Right hindlimb (tissue), 1 donor: ENCODE measurements around the gene CENPP.

Experiments
- DNase-seq: peaks from one replicate; pipeline ENCODE4 v3.0.0-alpha.2; 2018

Gene CENPP

GRCh38 chr9:92315456-92315855 lies 10.3 kb upstream of the CENPP start:
- DNase-seq = no peak

DNA sequence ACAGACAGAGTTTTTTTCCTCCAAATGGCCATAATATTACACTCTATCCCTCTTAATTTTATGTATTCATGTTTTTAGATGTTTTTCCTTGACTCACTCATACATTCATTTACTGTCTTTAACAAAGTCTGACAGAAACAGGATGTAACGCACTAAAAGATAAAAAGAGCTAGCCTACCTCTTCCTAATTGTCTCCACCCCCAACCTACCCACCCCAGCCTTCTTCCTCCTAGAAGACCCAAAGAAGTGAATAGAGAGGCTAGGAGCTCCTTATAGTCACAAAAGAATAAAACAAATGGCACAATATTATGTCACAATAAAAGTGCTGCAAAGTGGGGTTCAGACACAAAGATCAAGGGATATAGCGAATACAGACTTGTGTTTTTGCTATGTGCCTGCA lies 1.3 kb upstream of the CENPP start:
- DNase-seq = no peak

- no peak for DNase-seq
Measured at GRCh38 chr9:92324889-92325268, 874 bp upstream of the CENPP start.

DNA sequence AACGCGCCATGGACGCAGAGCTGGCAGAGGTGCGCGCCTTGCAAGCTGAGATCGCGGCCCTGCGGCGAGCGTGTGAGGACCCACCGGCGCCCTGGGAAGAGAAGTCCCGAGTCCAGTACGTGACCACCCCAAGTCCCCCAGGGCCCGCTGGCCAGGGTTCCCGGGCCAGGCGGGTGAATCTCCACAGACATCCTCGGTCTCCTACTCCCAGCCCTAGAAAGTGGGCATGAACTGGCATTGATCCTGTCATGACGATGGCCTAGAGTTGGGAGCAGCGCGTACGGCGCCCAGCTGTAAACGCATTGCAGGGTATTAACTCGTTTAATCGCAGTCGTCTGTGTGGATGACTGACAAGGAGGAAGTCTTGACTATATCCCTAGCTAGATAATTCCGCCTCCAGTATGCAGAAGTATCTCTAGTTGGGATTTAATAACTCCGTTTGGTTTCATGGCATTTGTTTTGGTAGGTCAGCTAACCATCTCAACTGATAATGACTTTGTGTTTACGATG lies 293 bp downstream of the CENPP start:
- DNase-seq = no peak

GRCh38 chr9:92327283-92327850 lies 1.6 kb downstream of the CENPP start:
- DNase-seq = no peak

- DNase-seq = no peak
Measured at GRCh38 chr9:92328225-92328624, 2.5 kb downstream of the CENPP start.

GRCh38 chr9:92332577-92333281 lies 7.0 kb downstream of the CENPP start:
- DNase-seq = no peak

- DNase-seq = no peak
Measured at GRCh38 chr9:92333282-92333634, 7.5 kb downstream of the CENPP start.

DNA sequence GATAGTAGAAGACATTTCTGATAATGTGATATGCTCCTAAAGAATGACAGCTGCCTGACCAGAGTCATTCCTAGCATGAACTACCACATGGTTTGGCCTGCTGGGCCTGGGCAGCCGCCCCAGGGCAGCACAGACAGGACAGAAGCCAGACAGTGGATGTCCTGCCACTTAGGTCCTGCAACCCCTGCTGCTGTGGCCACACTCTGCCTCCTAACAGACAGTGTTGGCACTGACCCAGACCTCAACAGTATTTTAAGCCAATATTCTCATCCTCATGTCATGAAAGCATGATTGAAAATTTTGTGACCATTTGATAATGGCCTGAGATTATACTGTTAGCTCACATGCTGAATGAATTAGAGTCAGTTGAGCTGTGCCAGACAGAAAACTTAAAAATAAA lies 15.8 kb downstream of the CENPP start:
- no peak for DNase-seq

GRCh38 chr9:92342825-92343488 lies 17.2 kb downstream of the CENPP start:
- DNase-seq = no peak

DNA sequence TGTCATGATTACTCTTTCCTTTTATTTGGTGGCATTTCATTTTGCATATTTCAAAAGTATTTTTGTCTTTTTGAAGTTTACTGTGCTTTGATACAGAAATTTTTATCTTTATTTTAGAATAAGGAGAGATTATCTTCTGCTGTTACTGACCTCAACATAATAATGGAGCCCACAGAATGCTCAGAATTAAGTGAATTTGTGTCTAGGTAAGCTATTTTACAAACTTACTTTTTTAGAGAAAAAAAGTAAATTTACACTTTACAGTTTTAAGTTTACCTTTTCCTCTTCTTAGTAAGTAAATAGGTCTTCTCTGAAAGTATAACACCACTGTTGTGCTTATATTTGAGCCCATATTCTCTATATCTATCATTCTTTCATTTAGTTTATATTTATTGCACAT lies 19.8 kb downstream of the CENPP start:
- DNase-seq = no peak

DNA sequence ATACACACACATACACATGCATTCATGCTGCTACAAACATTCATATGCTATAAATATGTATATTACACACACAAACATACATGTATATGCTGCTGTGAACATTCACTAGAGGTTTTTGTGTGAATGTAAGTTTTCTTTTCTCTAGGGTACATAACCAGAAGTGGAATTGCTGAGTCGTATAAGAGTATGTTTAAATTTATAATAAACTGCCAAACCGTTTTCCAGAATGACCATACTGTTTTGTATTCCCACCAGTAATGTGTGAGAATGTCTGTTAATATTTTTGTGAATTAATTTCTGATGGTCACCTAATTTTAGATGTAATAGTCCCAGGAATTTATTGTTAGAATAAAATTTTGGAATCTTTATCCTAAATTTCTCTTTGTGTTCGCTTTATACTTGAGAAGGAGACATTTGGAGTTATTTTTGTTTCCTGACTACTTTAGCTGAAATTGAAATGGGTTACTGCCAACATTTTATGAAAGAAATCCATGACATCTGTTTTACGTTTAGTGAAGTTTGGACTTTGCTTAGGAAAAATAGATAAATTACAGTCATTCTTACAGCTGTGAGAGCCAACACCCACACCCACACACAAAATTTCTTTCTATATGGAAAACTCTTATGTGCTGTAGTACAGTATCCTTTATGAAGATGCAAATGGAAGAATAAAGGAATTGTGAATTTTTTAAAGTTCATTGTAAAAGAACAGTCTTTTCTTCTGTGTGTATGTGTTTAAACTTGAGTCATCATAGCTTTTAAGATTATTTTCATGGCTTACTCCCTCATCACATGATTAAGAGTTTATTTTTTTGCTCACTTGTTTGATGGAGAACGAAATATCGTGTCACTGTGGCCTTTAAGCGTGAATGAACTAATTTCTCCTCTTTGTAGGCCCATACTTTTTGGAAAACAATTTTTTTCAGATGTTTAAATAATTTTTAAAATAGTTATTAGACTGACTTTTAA lies 24.3 kb downstream of the CENPP start:
- peak; percentile 48 for DNase-seq

GRCh38 chr9:92350740-92351133 lies 25.0 kb downstream of the CENPP start:
- no peak for DNase-seq

- no peak for DNase-seq
Measured at GRCh38 chr9:92353051-92353450, 27.3 kb downstream of the CENPP start.

DNA sequence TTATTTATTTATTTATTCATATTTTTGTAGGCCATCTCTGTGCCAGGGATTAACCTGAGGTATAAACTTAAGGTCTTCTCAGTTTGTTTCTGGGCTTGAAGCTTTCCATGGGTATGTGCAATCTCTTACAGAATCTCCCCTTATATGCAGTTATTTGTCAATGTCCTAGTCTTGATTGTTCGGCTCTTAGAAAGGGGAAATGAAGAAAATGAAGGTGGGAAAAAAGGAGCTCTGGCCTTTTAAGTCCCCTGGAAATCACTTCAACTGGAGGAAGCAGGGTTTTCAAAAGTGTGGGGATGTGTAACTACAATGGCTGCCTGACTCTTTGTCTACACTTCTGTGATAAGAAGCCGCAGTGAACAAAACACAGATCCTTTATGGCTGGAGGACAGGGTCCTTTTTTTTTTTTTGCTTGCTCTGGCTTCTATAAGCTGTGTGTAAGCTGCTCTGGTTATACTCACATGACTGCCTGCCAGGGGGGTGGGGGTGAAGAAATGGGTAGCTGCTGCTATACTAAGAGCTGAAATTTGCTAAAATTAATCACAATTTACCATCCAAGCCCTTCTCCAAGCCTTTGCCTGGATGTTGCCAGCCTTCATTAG lies 33.7 kb downstream of the CENPP start:
- DNase-seq = peak; percentile 73

DNA sequence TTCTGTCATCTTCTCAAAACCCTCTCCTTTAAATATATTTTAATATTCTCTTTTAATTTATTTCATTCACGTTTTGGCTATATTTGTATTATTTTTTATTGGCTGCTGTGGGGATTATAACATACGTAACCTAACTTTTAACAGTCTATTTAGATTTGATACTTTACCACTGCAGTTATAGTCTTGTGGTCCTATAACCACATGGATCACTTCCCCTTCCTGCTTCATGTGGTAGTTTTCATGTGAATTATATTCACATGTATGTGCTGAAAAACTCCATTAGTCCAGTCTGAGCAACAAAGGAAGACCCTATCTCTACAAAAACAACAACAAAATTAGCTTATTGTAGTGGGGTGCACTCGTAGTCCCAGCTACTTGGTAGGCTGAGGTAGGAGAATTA lies 34.3 kb downstream of the CENPP start:
- no peak for DNase-seq

DNA sequence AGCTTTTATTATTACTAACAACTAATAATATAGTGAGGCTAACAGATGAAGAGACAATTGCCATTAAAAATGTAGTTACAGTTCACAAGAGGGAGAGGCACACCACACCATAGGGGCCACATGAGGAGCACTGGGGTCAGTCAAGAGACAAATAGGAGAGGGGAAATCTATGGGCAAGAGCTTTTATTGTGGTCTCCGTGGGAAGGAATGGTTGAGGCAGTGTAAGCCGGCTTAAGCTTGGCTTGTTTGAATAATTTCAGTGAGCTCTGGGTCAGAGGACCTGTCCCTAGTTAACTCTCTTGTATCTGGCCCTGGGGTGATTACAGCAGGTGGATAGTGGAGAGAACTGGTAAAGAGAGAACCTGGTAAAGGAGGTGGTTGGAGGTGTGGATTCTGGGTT lies 43.3 kb downstream of the CENPP start:
- DNase-seq = no peak

DNA sequence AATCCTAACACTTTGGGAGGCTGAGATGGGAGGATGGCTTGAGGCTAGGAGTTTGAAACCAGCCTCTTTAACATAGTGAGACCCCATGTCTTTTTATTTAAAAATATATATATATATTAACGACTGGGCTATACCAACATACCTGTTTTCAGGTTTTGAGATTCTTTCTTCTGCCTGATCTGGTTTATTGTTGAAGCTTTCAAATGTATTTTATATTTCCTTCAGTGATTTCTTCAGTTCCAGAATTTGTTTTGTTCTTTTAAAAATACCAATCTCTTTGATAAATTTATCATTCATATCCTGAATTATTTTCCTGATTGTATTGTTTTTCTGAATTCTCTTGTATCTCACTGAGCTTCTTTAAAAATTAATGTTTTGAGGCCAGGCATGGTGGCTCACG lies 47.4 kb downstream of the CENPP start:
- DNase-seq = no peak

DNA sequence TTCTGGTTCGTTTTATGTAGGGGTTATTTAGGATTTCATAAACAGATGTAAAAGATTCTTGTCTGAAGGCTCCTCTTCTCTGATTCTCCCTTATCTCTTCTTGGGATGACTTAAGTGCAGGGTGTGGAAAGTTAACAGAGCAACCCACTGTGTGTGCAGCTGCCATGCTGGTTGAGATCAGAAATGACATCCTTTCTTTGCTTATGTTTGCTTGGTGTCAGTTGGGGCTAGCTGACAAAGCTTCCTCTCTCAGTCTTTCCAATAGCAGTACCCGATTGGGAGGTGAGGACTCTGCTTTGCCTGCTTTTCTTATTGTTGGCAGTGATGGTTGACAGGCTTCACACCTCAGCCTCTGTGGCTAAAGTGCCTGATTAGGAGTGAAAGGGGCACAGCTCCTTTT lies 52.1 kb downstream of the CENPP start:
- no peak for DNase-seq

DNA sequence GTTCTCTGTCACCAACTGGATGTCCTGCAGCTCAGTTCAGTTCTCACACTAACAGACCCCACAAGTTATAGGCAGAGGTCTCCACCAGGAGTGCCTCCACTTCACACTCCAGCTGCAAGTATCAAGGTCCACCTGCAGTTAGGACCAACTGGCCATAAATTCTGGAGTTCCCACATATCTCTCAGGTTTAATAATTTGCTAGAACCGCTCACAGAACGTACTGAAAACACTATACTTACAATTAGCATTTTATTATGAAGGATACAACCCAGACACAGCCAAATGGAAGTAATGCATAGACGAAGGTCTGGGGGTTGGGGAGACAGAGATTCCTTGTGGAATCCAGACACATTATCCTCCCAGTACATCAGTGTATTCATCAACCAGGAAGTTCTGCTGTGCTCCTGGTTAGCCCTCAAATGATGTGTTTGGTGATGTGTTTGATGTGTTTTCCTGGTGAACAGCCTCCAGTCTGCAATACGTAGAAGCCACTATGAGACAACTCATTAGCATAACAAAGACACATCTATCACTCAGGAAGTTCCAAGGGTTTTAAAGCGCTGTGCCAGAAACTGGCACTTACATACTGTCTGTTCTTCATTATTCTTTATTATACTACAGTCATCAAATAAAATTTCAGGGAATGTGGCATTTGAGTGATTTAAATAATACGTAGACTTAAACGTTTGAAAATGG lies 53.3 kb downstream of the CENPP start:
- no peak for DNase-seq

DNA sequence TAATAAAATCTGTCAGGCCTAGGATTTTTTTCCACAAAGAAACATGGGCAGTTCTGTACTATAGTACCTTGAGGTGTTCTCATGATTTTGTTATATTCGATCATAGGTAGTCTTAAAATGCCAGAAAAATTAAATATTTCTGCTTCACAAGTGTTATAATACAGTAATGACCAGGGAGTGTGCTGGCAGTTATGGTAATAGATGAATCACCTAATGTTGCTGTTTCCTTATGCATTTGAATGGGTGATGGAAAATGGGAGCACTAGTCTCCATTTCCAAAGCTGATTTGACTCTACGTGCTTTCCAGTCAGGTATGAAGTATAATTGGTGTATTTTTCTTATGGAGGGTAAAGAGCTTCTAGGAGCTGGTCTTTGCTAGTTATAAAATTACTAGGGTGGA lies 54.9 kb downstream of the CENPP start:
- no peak for DNase-seq

GRCh38 chr9:92381775-92382174 lies 56.0 kb downstream of the CENPP start:
- no peak for DNase-seq
